ENCODE measurements around the gene APOL6. TPM values are rescaled to one million over a fixed set of nuclear protein-coding genes. Genes with fewer than 3 reads are reported as not detected.

Gene APOL6
- total RNA-seq, 1 donor from 2014 or later: not detected

GRCh38 chr22:35632935-35633334 lies 15.3 kb upstream of the APOL6 start:
- Histone ChIP-seq H3K79me2 (ENCODE audit: low read depth) (no peaks in the 10 kb centered on the region), H3K27ac (no peak overlapping the region), H3K4me2 (no peak overlapping the region), H4K20me1 (ENCODE audit: low read depth) (no peaks in the 10 kb centered on the region), H3K9ac (no peak overlapping the region), H3F3A (ENCODE audit: low read depth) (peaks cover 4% of the 10 kb centered on the region), H2AFZ (replicated peaks) (no peak overlapping the region), H3K36me3 (no peaks in the 10 kb centered on the region), H3K27me3 (no peaks in the 10 kb centered on the region), H3K4me1 (peaks cover 11% of the 10 kb centered on the region), H3K4me3 (no peak overlapping the region), H3K9me3 (ENCODE audit: low read depth) (no peaks in the 10 kb centered on the region)
- H3K9me3 Mint-ChIP-seq: peaks cover 2% of the 10 kb centered on the region
- H3K27ac Mint-ChIP-seq: no peak overlapping the region
- TF ChIP-seq EZH2 (IDR thresholded peaks at IDR 0.05): no peak
- no peak for TF ChIP-seq EZH2phosphoT487 (IDR thresholded peaks at IDR 0.05)
- TF ChIP-seq CTCF (IDR thresholded peaks at IDR 0.05): no peak
- DNase-seq (ENCODE audit: low spot score): no peak
- H3K27me3 Mint-ChIP-seq (ENCODE audit: insufficient read depth, low read depth): peaks cover 13% of the 10 kb centered on the region
- no peaks in the 10 kb centered on the region for H3K36me3 Mint-ChIP-seq
- H3K4me3 Mint-ChIP-seq: no peak overlapping the region
- H3K4me1 Mint-ChIP-seq: peaks cover 25% of the 10 kb centered on the region

- H3K36me3 ChIP-seq: no peaks in the 10 kb centered on the region
- no peak overlapping the region for H2AFZ ChIP-seq (replicated peaks)
- no peak overlapping the region for H3K4me2 ChIP-seq
- peaks cover 13% of the 10 kb centered on the region for H3K4me1 ChIP-seq
- no peaks in the 10 kb centered on the region for H3K36me3 Mint-ChIP-seq
- no peak overlapping the region for H3K4me3 ChIP-seq
- no peaks in the 10 kb centered on the region for H3K79me2 ChIP-seq (ENCODE audit: low read depth)
- DNase-seq (ENCODE audit: low spot score): no peak
- TF ChIP-seq CTCF (IDR thresholded peaks at IDR 0.05): no peak
- TF ChIP-seq EZH2phosphoT487 (IDR thresholded peaks at IDR 0.05): no peak
- no peak overlapping the region for H3K4me3 Mint-ChIP-seq
- H3K27me3 Mint-ChIP-seq (ENCODE audit: insufficient read depth, low read depth): peaks cover 15% of the 10 kb centered on the region
- no peaks in the 10 kb centered on the region for H3K9me3 ChIP-seq (ENCODE audit: low read depth)
- no peak overlapping the region for H3K9ac ChIP-seq
- no peak overlapping the region for H3K27ac Mint-ChIP-seq
- H3F3A ChIP-seq (ENCODE audit: low read depth): peaks cover 4% of the 10 kb centered on the region
- peaks cover 2% of the 10 kb centered on the region for H3K9me3 Mint-ChIP-seq
- H3K27me3 ChIP-seq: no peaks in the 10 kb centered on the region
- H4K20me1 ChIP-seq (ENCODE audit: low read depth): no peaks in the 10 kb centered on the region
- no peak overlapping the region for H3K27ac ChIP-seq
- peaks cover 30% of the 10 kb centered on the region for H3K4me1 Mint-ChIP-seq
Measured at GRCh38 chr22:35633520-35633919, 14.7 kb upstream of the APOL6 start.

- Histone ChIP-seq H3K27me3 (no peaks in the 10 kb centered on the region), H3K27ac (no peak overlapping the region), H3K4me3 (no peak overlapping the region), H3K4me2 (no peak overlapping the region), H3F3A (ENCODE audit: low read depth) (peaks cover 4% of the 10 kb centered on the region), H3K79me2 (ENCODE audit: low read depth) (no peaks in the 10 kb centered on the region), H2AFZ (replicated peaks) (no peak overlapping the region), H3K9me3 (ENCODE audit: low read depth) (no peaks in the 10 kb centered on the region), H4K20me1 (ENCODE audit: low read depth) (no peaks in the 10 kb centered on the region), H3K9ac (no peak overlapping the region), H3K4me1 (peaks cover 13% of the 10 kb centered on the region), H3K36me3 (no peaks in the 10 kb centered on the region)
- peak; percentile 15 for DNase-seq (ENCODE audit: low spot score)
- H3K36me3 Mint-ChIP-seq: no peaks in the 10 kb centered on the region
- peaks cover 2% of the 10 kb centered on the region for H3K9me3 Mint-ChIP-seq
- H3K27ac Mint-ChIP-seq: no peak overlapping the region
- no peak overlapping the region for H3K4me3 Mint-ChIP-seq
- H3K27me3 Mint-ChIP-seq (ENCODE audit: insufficient read depth, low read depth): peaks cover 18% of the 10 kb centered on the region
- H3K4me1 Mint-ChIP-seq: peaks cover 35% of the 10 kb centered on the region
- TF ChIP-seq EZH2phosphoT487 (IDR thresholded peaks at IDR 0.05): no peak
- no peak for TF ChIP-seq CTCF (IDR thresholded peaks at IDR 0.05)
- TF ChIP-seq EZH2 (IDR thresholded peaks at IDR 0.05): no peak
Measured at GRCh38 chr22:35634015-35634414, 14.2 kb upstream of the APOL6 start.
